ENCODE data around the gene GKN1. TPM values are rescaled to one million over a fixed set of nuclear protein-coding genes. Genes with fewer than 3 reads are reported as not detected.

GKN1 gene
- polyA plus RNA-seq, 1 donor from 2014 or later, result not detected

DNA sequence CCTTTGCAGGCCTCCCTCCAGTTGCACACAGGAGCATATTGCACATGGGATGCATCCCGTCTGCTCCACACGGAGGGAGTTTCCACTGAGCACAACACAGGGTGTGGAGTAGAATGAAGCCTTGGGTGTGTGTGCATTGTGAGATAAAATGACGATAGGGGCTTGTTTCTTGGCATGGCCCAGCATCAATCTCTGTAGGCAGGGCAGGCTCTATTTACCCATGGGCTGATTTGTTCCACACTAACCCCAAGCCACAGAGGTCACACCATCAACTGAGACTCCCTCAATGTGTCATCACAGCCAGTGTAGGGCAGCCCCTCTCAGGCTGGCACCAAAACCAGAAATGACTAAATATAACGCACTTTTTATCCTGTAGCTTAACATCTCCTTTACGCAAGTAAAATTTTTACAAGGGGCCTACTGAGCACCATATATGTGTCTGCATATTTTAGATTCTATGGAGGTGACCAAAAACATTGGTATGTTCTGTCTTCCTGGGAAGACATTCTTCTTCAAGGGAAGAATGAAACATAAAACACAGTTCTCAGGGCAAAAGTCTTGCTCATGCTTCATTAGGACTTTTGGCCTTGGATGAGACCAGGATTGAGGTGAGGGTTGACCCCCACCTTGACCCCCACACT, 2.7 kb upstream of the GKN1 start:
- TF ChIP-seq EP300 (conservative IDR thresholded peaks at IDR 0.05; ENCODE audit: poor library complexity, severe bottlenecking), result no peak
- TF ChIP-seq, protein P1, sequence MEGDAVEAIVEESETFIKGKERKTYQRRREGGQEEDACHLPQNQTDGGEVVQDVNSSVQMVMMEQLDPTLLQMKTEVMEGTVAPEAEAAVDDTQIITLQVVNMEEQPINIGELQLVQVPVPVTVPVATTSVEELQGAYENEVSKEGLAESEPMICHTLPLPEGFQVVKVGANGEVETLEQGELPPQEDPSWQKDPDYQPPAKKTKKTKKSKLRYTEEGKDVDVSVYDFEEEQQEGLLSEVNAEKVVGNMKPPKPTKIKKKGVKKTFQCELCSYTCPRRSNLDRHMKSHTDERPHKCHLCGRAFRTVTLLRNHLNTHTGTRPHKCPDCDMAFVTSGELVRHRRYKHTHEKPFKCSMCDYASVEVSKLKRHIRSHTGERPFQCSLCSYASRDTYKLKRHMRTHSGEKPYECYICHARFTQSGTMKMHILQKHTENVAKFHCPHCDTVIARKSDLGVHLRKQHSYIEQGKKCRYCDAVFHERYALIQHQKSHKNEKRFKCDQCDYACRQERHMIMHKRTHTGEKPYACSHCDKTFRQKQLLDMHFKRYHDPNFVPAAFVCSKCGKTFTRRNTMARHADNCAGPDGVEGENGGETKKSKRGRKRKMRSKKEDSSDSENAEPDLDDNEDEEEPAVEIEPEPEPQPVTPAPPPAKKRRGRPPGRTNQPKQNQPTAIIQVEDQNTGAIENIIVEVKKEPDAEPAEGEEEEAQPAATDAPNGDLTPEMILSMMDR (IDR thresholded peaks at IDR 0.05; ENCODE audit: poor library complexity, severe bottlenecking), result no peak
- TF ChIP-seq SMC3 (conservative IDR thresholded peaks at IDR 0.05; ENCODE audit: poor library complexity), result no peak
- TF ChIP-seq EZH2 (IDR thresholded peaks at IDR 0.05; ENCODE audit: borderline replicate concordance, insufficient read depth, low read length, poor library complexity, severe bottlenecking), result no peak
- no peak for TF ChIP-seq TAF1 (IDR thresholded peaks at IDR 0.05; ENCODE audit: low read depth)
- TF ChIP-seq, protein P2, sequence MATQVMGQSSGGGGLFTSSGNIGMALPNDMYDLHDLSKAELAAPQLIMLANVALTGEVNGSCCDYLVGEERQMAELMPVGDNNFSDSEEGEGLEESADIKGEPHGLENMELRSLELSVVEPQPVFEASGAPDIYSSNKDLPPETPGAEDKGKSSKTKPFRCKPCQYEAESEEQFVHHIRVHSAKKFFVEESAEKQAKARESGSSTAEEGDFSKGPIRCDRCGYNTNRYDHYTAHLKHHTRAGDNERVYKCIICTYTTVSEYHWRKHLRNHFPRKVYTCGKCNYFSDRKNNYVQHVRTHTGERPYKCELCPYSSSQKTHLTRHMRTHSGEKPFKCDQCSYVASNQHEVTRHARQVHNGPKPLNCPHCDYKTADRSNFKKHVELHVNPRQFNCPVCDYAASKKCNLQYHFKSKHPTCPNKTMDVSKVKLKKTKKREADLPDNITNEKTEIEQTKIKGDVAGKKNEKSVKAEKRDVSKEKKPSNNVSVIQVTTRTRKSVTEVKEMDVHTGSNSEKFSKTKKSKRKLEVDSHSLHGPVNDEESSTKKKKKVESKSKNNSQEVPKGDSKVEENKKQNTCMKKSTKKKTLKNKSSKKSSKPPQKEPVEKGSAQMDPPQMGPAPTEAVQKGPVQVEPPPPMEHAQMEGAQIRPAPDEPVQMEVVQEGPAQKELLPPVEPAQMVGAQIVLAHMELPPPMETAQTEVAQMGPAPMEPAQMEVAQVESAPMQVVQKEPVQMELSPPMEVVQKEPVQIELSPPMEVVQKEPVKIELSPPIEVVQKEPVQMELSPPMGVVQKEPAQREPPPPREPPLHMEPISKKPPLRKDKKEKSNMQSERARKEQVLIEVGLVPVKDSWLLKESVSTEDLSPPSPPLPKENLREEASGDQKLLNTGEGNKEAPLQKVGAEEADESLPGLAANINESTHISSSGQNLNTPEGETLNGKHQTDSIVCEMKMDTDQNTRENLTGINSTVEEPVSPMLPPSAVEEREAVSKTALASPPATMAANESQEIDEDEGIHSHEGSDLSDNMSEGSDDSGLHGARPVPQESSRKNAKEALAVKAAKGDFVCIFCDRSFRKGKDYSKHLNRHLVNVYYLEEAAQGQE (IDR thresholded peaks at IDR 0.05; ENCODE audit: borderline replicate concordance), result no peak
- no peak for TF ChIP-seq POLR2AphosphoS5 (IDR thresholded peaks at IDR 0.05)
- no peak for TF ChIP-seq MXI1 (conservative IDR thresholded peaks at IDR 0.05; ENCODE audit: poor library complexity, severe bottlenecking)
- no peak for TF ChIP-seq RAD21 (conservative IDR thresholded peaks at IDR 0.05)
- no peaks in the 10 kb centered on the region for H3K9me3 ChIP-seq (ENCODE audit: low read length)
- no peak overlapping the region for H3K27ac ChIP-seq (ENCODE audit: low read length)
- no peak overlapping the region for H3K4me2 ChIP-seq (ENCODE audit: low read length)
- H3K79me2 ChIP-seq (replicated peaks; ENCODE audit: insufficient read depth, low read length), result no peaks in the 10 kb centered on the region
- H3K36me3 ChIP-seq (ENCODE audit: insufficient read depth, low read length), result no peaks in the 10 kb centered on the region
- no peaks in the 10 kb centered on the region for H3K9me2 ChIP-seq (ENCODE audit: insufficient read depth, low read length)
- H3K9ac ChIP-seq (ENCODE audit: low read length), result no peak overlapping the region
- no peaks in the 10 kb centered on the region for H3K27me3 ChIP-seq (ENCODE audit: insufficient read depth, low read depth, low read length)
- no peak overlapping the region for H3K4me3 ChIP-seq (ENCODE audit: low read length)
- no peaks in the 10 kb centered on the region for H4K20me1 ChIP-seq (ENCODE audit: insufficient read depth)
- H2AFZ ChIP-seq (ENCODE audit: low read depth, low read length), result no peak overlapping the region
- H3F3A ChIP-seq (ENCODE audit: insufficient read depth, low read length, poor library complexity, severe bottlenecking), result no peaks in the 10 kb centered on the region

DNA sequence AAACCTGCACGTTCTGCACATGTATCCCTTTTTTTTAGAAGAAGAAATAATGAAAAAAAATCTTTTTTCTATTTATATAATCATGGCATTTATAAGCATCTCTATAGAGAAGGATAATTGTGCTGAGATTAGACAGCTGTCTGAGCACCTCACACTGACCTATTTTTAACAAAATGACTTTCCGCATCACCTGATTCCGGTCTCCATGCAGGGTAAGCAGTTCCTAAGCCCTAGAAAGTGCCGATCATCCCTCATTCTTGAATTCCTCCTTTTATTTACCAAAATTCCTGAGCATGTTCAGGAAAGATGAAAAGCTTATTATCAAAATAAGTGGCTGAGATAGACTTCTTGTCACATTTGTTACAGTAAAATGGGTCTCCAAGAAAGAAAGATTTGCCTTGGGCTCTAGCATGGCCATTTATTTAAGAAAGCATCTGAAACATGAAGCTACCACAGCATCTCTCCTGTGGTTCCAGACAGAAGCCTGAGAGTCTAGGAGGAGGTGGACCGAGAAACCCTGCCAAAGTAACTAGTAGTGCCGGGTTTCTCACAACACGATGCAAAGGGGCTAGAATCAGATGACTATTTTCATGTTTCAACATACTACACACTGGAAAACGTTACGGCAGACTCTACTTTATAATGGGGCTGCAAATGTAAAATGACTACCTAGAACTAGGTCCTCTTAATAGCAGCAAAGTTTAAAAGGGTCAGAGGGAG, 670 bp downstream of the GKN1 start:
- TF ChIP-seq TAF1 (IDR thresholded peaks at IDR 0.05; ENCODE audit: low read depth), result no peak
- no peak for TF ChIP-seq MXI1 (conservative IDR thresholded peaks at IDR 0.05; ENCODE audit: poor library complexity, severe bottlenecking)
- TF ChIP-seq EZH2 (IDR thresholded peaks at IDR 0.05; ENCODE audit: borderline replicate concordance, insufficient read depth, low read length, poor library complexity, severe bottlenecking), result no peak
- no peak for TF ChIP-seq SMC3 (conservative IDR thresholded peaks at IDR 0.05; ENCODE audit: poor library complexity)
- TF ChIP-seq, protein P2 (IDR thresholded peaks at IDR 0.05; ENCODE audit: borderline replicate concordance), result no peak
- TF ChIP-seq EP300 (conservative IDR thresholded peaks at IDR 0.05; ENCODE audit: poor library complexity, severe bottlenecking), result no peak
- TF ChIP-seq POLR2AphosphoS5 (IDR thresholded peaks at IDR 0.05), result no peak
- no peak for TF ChIP-seq RAD21 (conservative IDR thresholded peaks at IDR 0.05)
- TF ChIP-seq, protein P1 (IDR thresholded peaks at IDR 0.05; ENCODE audit: poor library complexity, severe bottlenecking), result no peak
- Histone ChIP-seq H3K4me2 (ENCODE audit: low read length) (no peak overlapping the region), H3K4me3 (ENCODE audit: low read length) (no peak overlapping the region), H3K9ac (ENCODE audit: low read length) (no peak overlapping the region), H4K20me1 (ENCODE audit: insufficient read depth) (no peaks in the 10 kb centered on the region), H3K27ac (ENCODE audit: low read length) (no peak overlapping the region), H3K36me3 (ENCODE audit: insufficient read depth, low read length) (no peaks in the 10 kb centered on the region), H3K79me2 (replicated peaks; ENCODE audit: insufficient read depth, low read length) (no peaks in the 10 kb centered on the region), H3K9me2 (ENCODE audit: insufficient read depth, low read length) (no peaks in the 10 kb centered on the region), H3K9me3 (ENCODE audit: low read length) (no peaks in the 10 kb centered on the region), H2AFZ (ENCODE audit: low read depth, low read length) (no peak overlapping the region), H3K27me3 (ENCODE audit: insufficient read depth, low read depth, low read length) (no peaks in the 10 kb centered on the region), H3F3A (ENCODE audit: insufficient read depth, low read length, poor library complexity, severe bottlenecking) (no peaks in the 10 kb centered on the region)
